Esophagus muscularis mucosa (tissue), 4 donors: Measurements from ENCODE around the gene AUP1.

ENCODE experiments used
- EP300 ChIP-seq: sonication (generic); formaldehyde crosslinking; IDR thresholded peaks from one replicate; pipeline ENCODE4 v1.6.1; 2017; ENCODE audit warnings: antibody characterized with exemption
- POLR2A ChIP-seq: fragments of 450-650 bp; IDR thresholded peaks from one replicate; pipeline ENCODE4 v1.6.1; 2017; ENCODE audit warnings: antibody characterized with exemption, moderate library complexity, mild to moderate bottlenecking, low read depth
- POLR2AphosphoS5 ChIP-seq, 2 donors: sonication (generic); formaldehyde crosslinking; IDR thresholded peaks; one replicate each; pipeline ENCODE4 v1.6.1; 2017; ENCODE audit warnings: antibody characterized with exemption in 2 of 2
- TF ChIP-seq, protein P1 (sequence below), 3 experiments: fragments of 200-600 bp in 2 of 3; fragments of 450-650 bp in 1 of 3; sonication (generic) in 2 of 3; IDR thresholded peaks; one replicate each; pipeline ENCODE4 v1.5.1; 2017 to 2019; ENCODE audit warnings: antibody characterized with exemption in 3 of 3, mild to moderate bottlenecking in 2 of 3, moderate library complexity in 1 of 3

DNA sequence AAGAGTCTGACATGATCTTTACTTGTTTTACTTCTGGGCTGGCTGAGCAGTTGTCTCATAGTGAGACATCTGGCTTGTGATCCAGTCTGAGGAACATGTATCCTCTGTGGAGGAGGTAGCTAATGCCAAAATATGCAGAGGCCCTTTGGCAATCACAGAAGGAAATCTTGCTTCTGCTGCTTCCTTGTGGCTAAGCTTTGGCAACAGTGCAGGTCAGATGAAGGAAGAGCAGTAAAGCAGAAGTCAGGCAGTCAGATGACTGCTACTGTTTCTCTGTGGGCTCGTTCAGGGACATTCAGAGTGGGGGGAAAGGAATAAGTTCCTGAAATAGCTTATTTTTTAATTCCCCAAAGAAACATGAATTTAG is 47.3 kb upstream of the AUP1 start:
- TF ChIP-seq, protein P1, sequence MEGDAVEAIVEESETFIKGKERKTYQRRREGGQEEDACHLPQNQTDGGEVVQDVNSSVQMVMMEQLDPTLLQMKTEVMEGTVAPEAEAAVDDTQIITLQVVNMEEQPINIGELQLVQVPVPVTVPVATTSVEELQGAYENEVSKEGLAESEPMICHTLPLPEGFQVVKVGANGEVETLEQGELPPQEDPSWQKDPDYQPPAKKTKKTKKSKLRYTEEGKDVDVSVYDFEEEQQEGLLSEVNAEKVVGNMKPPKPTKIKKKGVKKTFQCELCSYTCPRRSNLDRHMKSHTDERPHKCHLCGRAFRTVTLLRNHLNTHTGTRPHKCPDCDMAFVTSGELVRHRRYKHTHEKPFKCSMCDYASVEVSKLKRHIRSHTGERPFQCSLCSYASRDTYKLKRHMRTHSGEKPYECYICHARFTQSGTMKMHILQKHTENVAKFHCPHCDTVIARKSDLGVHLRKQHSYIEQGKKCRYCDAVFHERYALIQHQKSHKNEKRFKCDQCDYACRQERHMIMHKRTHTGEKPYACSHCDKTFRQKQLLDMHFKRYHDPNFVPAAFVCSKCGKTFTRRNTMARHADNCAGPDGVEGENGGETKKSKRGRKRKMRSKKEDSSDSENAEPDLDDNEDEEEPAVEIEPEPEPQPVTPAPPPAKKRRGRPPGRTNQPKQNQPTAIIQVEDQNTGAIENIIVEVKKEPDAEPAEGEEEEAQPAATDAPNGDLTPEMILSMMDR (IDR thresholded peaks at IDR 0.05): no peak
- TF ChIP-seq EP300 (no peak), POLR2AphosphoS5 (IDR thresholded peaks at IDR 0.05) (peak; percentile 15 to 27), POLR2A (no peak)
